Natural killer cell (primary cell): Measurements from ENCODE around the gene PRRT2. TPM values are rescaled to one million over a fixed set of nuclear protein-coding genes. Genes with fewer than 3 reads are reported as not detected.
A peak's percentile ranks its signal among the peaks of the same experiment; 100 is the strongest.

Experiments
- ATAC-seq, 3 donors: fragments of 150-1000 bp in 2 of 3; fragments of 200-7000 bp in 1 of 3; cut with Tn5 transposase; 1 replicate in 1 of 3; 2 replicates in 2 of 3; pipeline ENCODE4 v1.10.0; 2021; ENCODE audit warnings: mild to moderate bottlenecking in 2 of 3, moderate library complexity in 2 of 3
- DNase-seq, 2 donors: peaks; one replicate each; pipeline versions ENCODE4 v3.0.0 to v3.0.0-alpha.2; 2013 to 2021; ENCODE audit warnings: mixed read lengths in 1 of 2
- H3K27ac ChIP-seq: one replicate; pipeline ENCODE4 v1.5.1; 2013; ENCODE audit warnings: mild to moderate bottlenecking, low read length
- H3K27me3 ChIP-seq: one replicate; pipeline ENCODE4 v1.6.1; 2013; ENCODE audit warnings: low read length; ENCODE audit not compliant: control insufficient read depth, insufficient read depth
- H3K36me3 ChIP-seq: one replicate; pipeline ENCODE4 v1.6.1; 2013; ENCODE audit warnings: low read length; ENCODE audit not compliant: control insufficient read depth, insufficient read depth
- H3K4me1 ChIP-seq: one replicate; pipeline ENCODE4 v1.6.1; 2013; ENCODE audit warnings: low read length; ENCODE audit not compliant: control insufficient read depth, insufficient read depth
- H3K4me3 ChIP-seq: one replicate; pipeline ENCODE4 v1.5.1; 2013; ENCODE audit warnings: low read length
- H3K9me3 ChIP-seq: one replicate; pipeline ENCODE4 v1.6.1; 2013; ENCODE audit warnings: low read length; ENCODE audit not compliant: control insufficient read depth, insufficient read depth
- H3K27ac Mint-ChIP-seq, 2 donors: one replicate each; pipeline ENCODE4 v1.8.0; 2022; ENCODE audit warnings: mild to moderate bottlenecking in 2 of 2, mixed read lengths in 2 of 2, moderate library complexity in 1 of 2
- H3K27me3 Mint-ChIP-seq, 2 donors: one replicate each; pipeline ENCODE4 v1.8.0; 2022; ENCODE audit warnings: low read depth in 2 of 2, mixed read lengths in 2 of 2
- H3K36me3 Mint-ChIP-seq: one replicate; pipeline ENCODE4 v1.8.0; 2022; ENCODE audit warnings: mixed read lengths
- H3K4me1 Mint-ChIP-seq, 2 donors: one replicate each; pipeline ENCODE4 v1.8.0; 2022; ENCODE audit warnings: mixed read lengths in 2 of 2
- H3K4me3 Mint-ChIP-seq: one replicate; pipeline ENCODE4 v1.8.0; 2022; ENCODE audit warnings: mild to moderate bottlenecking, moderate library complexity, mixed read lengths
- H3K9me3 Mint-ChIP-seq, 2 donors: one replicate each; pipeline ENCODE4 v1.8.0; 2022; ENCODE audit warnings: mixed read lengths in 2 of 2
- WGBS: methylation state at CpG from one replicate; pipeline ENCODE4 v1.1.7; 2013; ENCODE audit warnings: missing lambda C conversion rate; ENCODE audit not compliant: insufficient coverage; 5-methylcytosine and 5-hydroxymethylcytosine counted together
- intact Hi-C: fragments of 100-400 bp; cut with micrococcal nuclease; formaldehyde crosslinking; loops from one replicate; pipeline ENCODE4 v1.14.2; 2022
- total RNA-seq, 4 donors: library from RNA; stranded (reverse); fragments of 120-200 nt in 1 of 4; gene quantifications; one replicate each; pipeline versions ENCODE4 v1.2.3 to v1.2.4, GENCODE V29; 2013 to 2022
- TF ChIP-seq, protein P1 (sequence below): fragments of 200-600 bp; IDR thresholded peaks from one replicate; pipeline ENCODE4 v1.8.0; 2022; ENCODE audit warnings: antibody characterized with exemption

Gene PRRT2
- total RNA-seq, 3 donors from 2014 or later (not counting 1 experiment from before 2014, with no cell fraction given), result 0.70 to 1.4 (median 0.91) TPM

DNA sequence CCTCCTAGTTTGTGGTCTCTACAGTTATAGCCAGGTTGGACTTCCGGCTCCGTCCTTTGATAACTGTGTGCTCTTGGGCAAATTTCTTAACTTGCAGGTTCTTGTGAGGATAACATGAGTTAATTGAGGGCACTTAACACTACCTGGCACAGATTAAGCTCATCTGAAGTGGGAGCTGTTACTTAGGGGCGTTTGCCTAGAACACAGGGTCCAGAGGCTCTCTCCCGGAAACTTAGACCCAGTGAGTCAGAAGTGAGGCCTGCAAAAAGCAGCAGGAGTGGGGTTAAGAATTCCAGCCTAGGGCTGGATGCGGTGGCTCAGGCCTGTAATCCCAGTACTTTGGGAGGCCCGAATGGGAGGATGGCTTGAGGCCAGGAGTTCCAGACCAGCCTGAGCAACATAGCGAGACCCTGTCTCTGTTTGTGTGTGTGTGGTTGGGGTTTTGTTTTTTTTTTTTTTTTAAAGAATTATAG lies 9.7 kb downstream of the PRRT2 start:
- no peak for DNase-seq

DNA sequence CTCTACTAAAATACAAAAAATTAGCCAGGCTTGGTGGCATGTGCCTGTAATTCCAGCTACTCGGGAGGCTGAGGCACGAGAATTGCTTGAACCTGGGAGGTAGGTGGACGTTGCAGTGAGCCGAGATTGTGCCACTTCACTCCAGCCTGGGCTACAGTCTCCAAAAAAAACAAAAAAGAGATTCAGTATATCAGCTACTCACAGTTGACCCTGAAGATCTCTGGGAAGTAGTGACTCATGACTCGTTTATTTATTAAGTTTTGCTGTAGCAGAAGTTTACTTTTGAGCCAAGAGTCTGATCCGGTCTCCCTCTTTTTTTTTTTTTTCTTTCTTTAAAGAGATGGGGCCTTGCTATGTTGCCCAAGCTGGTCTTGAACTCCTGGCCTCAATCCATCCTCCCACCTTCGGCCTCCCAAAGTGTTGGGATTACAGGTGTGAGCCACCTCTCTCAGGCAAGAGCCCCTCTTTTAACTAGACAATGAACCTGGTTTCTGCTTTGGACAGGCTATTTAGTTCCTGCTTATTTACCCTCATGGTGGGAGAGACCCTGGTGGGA lies 12.7 kb downstream of the PRRT2 start:
- peaks cover 2% of the 10 kb centered on the region for H3K36me3 ChIP-seq
- ATAC-seq, result no peak
- Mint-ChIP-seq H3K4me3 (no peak overlapping the region), H3K9me3 (no peaks in the 10 kb centered on the region), H3K36me3 (no peaks in the 10 kb centered on the region), H3K27ac (peak overlapping the region; percentile 69 to 76), H3K27me3 (no peaks in the 10 kb centered on the region), H3K4me1 (peaks cover 38 to 53% of the 10 kb centered on the region in 2 donors)
- H3K27ac ChIP-seq, result no peak overlapping the region
- H3K4me3 ChIP-seq, result no peak overlapping the region
- TF ChIP-seq, protein P1, sequence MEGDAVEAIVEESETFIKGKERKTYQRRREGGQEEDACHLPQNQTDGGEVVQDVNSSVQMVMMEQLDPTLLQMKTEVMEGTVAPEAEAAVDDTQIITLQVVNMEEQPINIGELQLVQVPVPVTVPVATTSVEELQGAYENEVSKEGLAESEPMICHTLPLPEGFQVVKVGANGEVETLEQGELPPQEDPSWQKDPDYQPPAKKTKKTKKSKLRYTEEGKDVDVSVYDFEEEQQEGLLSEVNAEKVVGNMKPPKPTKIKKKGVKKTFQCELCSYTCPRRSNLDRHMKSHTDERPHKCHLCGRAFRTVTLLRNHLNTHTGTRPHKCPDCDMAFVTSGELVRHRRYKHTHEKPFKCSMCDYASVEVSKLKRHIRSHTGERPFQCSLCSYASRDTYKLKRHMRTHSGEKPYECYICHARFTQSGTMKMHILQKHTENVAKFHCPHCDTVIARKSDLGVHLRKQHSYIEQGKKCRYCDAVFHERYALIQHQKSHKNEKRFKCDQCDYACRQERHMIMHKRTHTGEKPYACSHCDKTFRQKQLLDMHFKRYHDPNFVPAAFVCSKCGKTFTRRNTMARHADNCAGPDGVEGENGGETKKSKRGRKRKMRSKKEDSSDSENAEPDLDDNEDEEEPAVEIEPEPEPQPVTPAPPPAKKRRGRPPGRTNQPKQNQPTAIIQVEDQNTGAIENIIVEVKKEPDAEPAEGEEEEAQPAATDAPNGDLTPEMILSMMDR, result no peak
- peaks cover 73% of the 10 kb centered on the region for H3K4me1 ChIP-seq
- WGBS, result 83% methylated on average over 7 of the region's 7 CpGs
- H3K27me3 ChIP-seq, result no peaks in the 10 kb centered on the region
- no peaks in the 10 kb centered on the region for H3K9me3 ChIP-seq
- intact Hi-C loops, result no loop called here
- DNase-seq, result no peak

More for the DNA sequence above, 9.7 kb downstream of the PRRT2 start:
- peaks cover 49 to 64% of the 10 kb centered on the region in 2 donors for H3K4me1 Mint-ChIP-seq
- no peaks in the 10 kb centered on the region for H3K9me3 ChIP-seq
- H3K36me3 Mint-ChIP-seq, result peaks cover 5% of the 10 kb centered on the region
- intact Hi-C loops, result no loop called here
- peaks cover 79% of the 10 kb centered on the region for H3K4me1 ChIP-seq
- peak overlapping the region; percentile 93 to 96 for H3K27ac Mint-ChIP-seq
- WGBS, result 68% methylated on average over 7 of the region's 7 CpGs
- peaks cover 13% of the 10 kb centered on the region for H3K36me3 ChIP-seq
- peak in 1 of 3 donors; percentile 2 for ATAC-seq
- H3K4me3 ChIP-seq, result peak overlapping the region; percentile 52
- H3K27ac ChIP-seq, result peak overlapping the region; percentile 93
- TF ChIP-seq, protein P1, result no peak
- no peaks in the 10 kb centered on the region for H3K27me3 Mint-ChIP-seq
- no peaks in the 10 kb centered on the region for H3K27me3 ChIP-seq
- no peaks in the 10 kb centered on the region for H3K9me3 Mint-ChIP-seq
- peak overlapping the region; percentile 94 for H3K4me3 Mint-ChIP-seq

DNA sequence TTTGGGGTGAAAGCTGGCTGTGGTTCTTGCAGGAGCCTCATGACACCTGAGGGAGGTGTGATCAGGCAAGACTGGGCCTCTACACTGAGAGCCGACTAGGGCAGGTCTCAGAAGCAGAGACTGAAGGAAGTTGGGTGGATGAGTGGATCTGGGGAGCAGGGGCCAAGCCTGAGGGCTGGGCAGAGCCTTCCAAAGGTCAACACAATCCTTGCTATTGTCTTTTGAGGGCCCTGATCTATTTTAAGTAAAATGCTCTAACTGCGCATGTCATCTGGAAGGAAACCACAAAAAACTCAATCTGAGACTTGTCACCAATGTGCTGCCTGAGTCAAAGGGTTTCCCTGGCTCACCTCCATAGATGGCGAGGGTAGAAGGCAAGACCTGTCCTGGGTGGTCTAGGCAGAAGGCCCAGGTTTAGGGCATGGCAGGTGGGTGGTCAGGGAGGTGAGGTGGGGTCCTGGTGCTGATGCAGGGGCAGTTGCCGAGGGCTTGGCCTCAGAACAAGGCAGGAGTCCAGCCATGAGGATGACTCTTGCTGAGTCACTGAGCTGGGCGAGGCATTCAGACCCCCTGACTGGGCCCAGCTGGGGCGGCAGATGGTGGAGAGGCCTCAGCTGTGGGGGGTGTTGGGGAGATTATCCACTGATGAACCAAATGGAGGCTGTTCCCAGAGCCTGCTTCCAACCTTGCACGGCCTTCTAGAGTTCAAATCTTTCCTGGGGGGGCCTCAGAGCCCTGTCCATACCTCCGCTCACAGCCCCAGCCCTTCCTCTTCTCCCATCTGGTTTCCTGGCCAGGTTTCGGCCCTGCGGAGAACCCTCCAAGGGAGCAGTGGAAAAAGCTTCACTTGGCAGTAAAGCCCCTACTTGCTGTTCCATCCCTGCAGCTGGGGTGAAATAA lies 13.4 kb downstream of the PRRT2 start:
- Histone ChIP-seq H3K36me3 (peaks cover 4% of the 10 kb centered on the region), H3K4me3 (no peak overlapping the region), H3K9me3 (no peaks in the 10 kb centered on the region), H3K4me1 (peaks cover 66% of the 10 kb centered on the region), H3K27me3 (no peaks in the 10 kb centered on the region), H3K27ac (no peak overlapping the region)
- Mint-ChIP-seq H3K27ac (peak overlapping the region; percentile 69 to 76), H3K4me3 (peak overlapping the region; percentile 29), H3K36me3 (no peaks in the 10 kb centered on the region), H3K9me3 (no peaks in the 10 kb centered on the region), H3K4me1 (peaks cover 31 to 53% of the 10 kb centered on the region in 2 donors), H3K27me3 (no peaks in the 10 kb centered on the region)
- WGBS, result 54% methylated on average over 10 of the region's 10 CpGs
- peak in 1 of 2 donors; percentile 61 for DNase-seq
- TF ChIP-seq, protein P1, result no peak
- intact Hi-C loops, result no loop called here
- ATAC-seq, result no peak
